IMR-90 (cell line): Measurements from ENCODE around the gene ST3GAL3.

Experiments
- BHLHE40 ChIP-seq: fragments of 150-350 bp; IDR thresholded peaks from 2 replicates; pipeline ENCODE4 v1.6.1; 2016; ENCODE audit warnings: mild to moderate bottlenecking, low read depth, low read length
- CEBPB ChIP-seq: IDR thresholded peaks from 2 replicates; pipeline ENCODE4 v1.6.1; 2012; ENCODE audit warnings: low read depth, low read length, improper control_type of control experiment
- FOS ChIP-seq: fragments of 150-350 bp; IDR thresholded peaks from 2 replicates; pipeline ENCODE4 v1.6.1; 2016; ENCODE audit warnings: low read depth, low read length
- MAFK ChIP-seq: IDR thresholded peaks from 2 replicates; pipeline ENCODE4 v1.6.1; 2012; ENCODE audit warnings: low read depth, low read length, improper control_type of control experiment
- MXI1 ChIP-seq: IDR thresholded peaks from 2 replicates; pipeline ENCODE4 v1.6.1; 2012; ENCODE audit warnings: low read depth, mild to moderate bottlenecking, low read length, moderate library complexity, borderline replicate concordance
- NFE2L2 ChIP-seq: fragments of 150-350 bp; IDR thresholded peaks from 2 replicates; pipeline ENCODE4 v1.6.1; 2016; ENCODE audit warnings: low read depth, mild to moderate bottlenecking, low read length
- POLR2A ChIP-seq: IDR thresholded peaks from 2 replicates; pipeline ENCODE4 v1.6.1; 2012; ENCODE audit warnings: mild to moderate bottlenecking, low read depth, low read length
- RAD21 ChIP-seq: IDR thresholded peaks from 2 replicates; pipeline ENCODE4 v1.6.1; 2012; ENCODE audit warnings: low read length, improper control_type of control experiment
- RCOR1 ChIP-seq: IDR thresholded peaks from 2 replicates; pipeline ENCODE4 v1.6.1; 2012; ENCODE audit warnings: mild to moderate bottlenecking, low read length, improper control_type of control experiment; ENCODE audit not compliant: insufficient replicate concordance
- SMC3 ChIP-seq: fragments of 150-350 bp; IDR thresholded peaks from 2 replicates; pipeline ENCODE4 v1.6.1; 2016; ENCODE audit warnings: low read depth, mild to moderate bottlenecking, antibody characterized with exemption, low read length, moderate library complexity
- TF ChIP-seq, protein P1 (sequence below): conservative IDR thresholded peaks from 2 replicates; pipeline ENCODE4 v1.5.1; 2012; ENCODE audit warnings: mild to moderate bottlenecking, low read depth, low read length, improper control_type of control experiment
- TF ChIP-seq, protein P2 (sequence below): fragments of 150-350 bp; IDR thresholded peaks from 2 replicates; pipeline ENCODE4 v1.6.1; 2017; ENCODE audit warnings: mild to moderate bottlenecking, antibody characterized with exemption, low read length, low read depth
- TF ChIP-seq, protein P3 (sequence below): fragments of 150-350 bp; IDR thresholded peaks from 2 replicates; pipeline ENCODE4 v1.6.1; 2016; ENCODE audit warnings: low read depth, mild to moderate bottlenecking, low read length, moderate library complexity, borderline replicate concordance

DNA sequence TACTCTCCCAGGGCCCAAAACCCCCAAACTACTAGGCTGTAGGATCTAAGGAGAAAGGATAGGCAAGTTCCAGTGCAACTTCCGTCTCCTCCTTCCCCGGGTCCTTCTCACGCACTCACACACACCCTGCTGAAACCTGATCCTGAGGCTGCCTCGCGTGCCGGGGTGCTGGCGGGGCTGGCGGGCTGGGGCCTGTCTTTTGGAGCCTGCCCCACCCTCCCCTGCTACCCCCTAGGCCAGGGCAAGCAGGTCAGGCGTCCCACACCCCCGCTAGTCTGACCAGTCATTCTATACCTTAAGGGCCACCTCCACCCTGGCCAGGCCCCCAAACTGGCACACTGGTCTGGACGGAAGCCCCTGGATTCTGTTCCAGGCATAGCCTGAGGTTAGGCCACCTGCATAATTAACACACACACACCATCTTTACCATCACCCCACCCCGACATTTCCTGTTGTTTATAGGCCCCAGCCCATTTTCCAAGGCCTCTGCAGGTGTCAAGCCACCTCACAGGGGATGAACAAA, 178.0 kb downstream of the ST3GAL3 start:
- no peak for TF ChIP-seq RCOR1
- no peak for TF ChIP-seq MAFK
- no peak for TF ChIP-seq POLR2A
- TF ChIP-seq, protein P1, sequence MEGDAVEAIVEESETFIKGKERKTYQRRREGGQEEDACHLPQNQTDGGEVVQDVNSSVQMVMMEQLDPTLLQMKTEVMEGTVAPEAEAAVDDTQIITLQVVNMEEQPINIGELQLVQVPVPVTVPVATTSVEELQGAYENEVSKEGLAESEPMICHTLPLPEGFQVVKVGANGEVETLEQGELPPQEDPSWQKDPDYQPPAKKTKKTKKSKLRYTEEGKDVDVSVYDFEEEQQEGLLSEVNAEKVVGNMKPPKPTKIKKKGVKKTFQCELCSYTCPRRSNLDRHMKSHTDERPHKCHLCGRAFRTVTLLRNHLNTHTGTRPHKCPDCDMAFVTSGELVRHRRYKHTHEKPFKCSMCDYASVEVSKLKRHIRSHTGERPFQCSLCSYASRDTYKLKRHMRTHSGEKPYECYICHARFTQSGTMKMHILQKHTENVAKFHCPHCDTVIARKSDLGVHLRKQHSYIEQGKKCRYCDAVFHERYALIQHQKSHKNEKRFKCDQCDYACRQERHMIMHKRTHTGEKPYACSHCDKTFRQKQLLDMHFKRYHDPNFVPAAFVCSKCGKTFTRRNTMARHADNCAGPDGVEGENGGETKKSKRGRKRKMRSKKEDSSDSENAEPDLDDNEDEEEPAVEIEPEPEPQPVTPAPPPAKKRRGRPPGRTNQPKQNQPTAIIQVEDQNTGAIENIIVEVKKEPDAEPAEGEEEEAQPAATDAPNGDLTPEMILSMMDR, result no peak
- no peak for TF ChIP-seq MXI1
- TF ChIP-seq, protein P2, sequence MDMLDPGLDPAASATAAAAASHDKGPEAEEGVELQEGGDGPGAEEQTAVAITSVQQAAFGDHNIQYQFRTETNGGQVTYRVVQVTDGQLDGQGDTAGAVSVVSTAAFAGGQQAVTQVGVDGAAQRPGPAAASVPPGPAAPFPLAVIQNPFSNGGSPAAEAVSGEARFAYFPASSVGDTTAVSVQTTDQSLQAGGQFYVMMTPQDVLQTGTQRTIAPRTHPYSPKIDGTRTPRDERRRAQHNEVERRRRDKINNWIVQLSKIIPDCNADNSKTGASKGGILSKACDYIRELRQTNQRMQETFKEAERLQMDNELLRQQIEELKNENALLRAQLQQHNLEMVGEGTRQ, result no peak
- TF ChIP-seq RAD21, result no peak
- TF ChIP-seq SMC3, result no peak
- TF ChIP-seq FOS, result no peak
- TF ChIP-seq, protein P3, sequence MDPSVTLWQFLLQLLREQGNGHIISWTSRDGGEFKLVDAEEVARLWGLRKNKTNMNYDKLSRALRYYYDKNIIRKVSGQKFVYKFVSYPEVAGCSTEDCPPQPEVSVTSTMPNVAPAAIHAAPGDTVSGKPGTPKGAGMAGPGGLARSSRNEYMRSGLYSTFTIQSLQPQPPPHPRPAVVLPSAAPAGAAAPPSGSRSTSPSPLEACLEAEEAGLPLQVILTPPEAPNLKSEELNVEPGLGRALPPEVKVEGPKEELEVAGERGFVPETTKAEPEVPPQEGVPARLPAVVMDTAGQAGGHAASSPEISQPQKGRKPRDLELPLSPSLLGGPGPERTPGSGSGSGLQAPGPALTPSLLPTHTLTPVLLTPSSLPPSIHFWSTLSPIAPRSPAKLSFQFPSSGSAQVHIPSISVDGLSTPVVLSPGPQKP, result no peak
- TF ChIP-seq BHLHE40, result no peak
- no peak for TF ChIP-seq NFE2L2
- TF ChIP-seq CEBPB, result no peak
